OCI-LY3 (cell line): ENCODE data around the gene MRPS23.

ENCODE experiments used
- H2AFZ ChIP-seq: fragments of 200-600, 300-600 bp; shearing (Covaris generic); 2 replicates; pipeline ENCODE4 v1.6.0; 2014; ENCODE audit warnings: antibody characterized with exemption, low read depth, low read length
- H3K27ac ChIP-seq: fragments of 200-600, 300-600 bp; sonication (generic); 2 replicates; pipeline ENCODE4 v1.5.1; 2014; ENCODE audit warnings: mild to moderate bottlenecking, low read length, moderate library complexity, mixed read lengths
- H3K27me3 ChIP-seq: fragments of 200-600, 300-600 bp; sonication (generic); 2 replicates; pipeline ENCODE4 v1.6.1; 2014; ENCODE audit warnings: low read depth, low read length, mixed read lengths
- H3K36me3 ChIP-seq: fragments of 200-600, 300-600 bp; sonication (generic); replicated peaks from 2 replicates; pipeline ENCODE3; 2014; ENCODE audit warnings: low read depth, low read length, mixed read lengths
- H3K4me1 ChIP-seq: fragments of 300-600, 200-600 bp; sonication (generic); 2 replicates; pipeline ENCODE4 v1.6.1; 2014; ENCODE audit warnings: low read length, mixed read lengths
- H3K4me2 ChIP-seq: fragments of 200-600, 300-600 bp; sonication (generic); 2 replicates; pipeline ENCODE4 v1.6.1; 2014; ENCODE audit warnings: low read length, mixed read lengths
- H3K4me3 ChIP-seq: fragments of 300-600, 200-600 bp; sonication (generic); 2 replicates; pipeline ENCODE4 v1.5.1; 2014; ENCODE audit warnings: antibody characterized with exemption, mild to moderate bottlenecking, low read length, moderate library complexity
- H3K79me2 ChIP-seq: fragments of 300-600, 200-600 bp; shearing (Covaris generic); 2 replicates; pipeline ENCODE4 v1.6.1; 2014; ENCODE audit warnings: mild to moderate bottlenecking, low read length, mixed read lengths
- H3K9ac ChIP-seq: fragments of 300-600, 200-600 bp; shearing (Covaris generic); 2 replicates; pipeline ENCODE4 v1.6.0; 2014; ENCODE audit warnings: mild to moderate bottlenecking, low read length, moderate library complexity
- H3K9me3 ChIP-seq: fragments of 200-600, 300-600 bp; shearing (Covaris generic); 2 replicates; pipeline ENCODE4 v1.6.1; 2014; ENCODE audit warnings: low read length, mixed read lengths; ENCODE audit not compliant: insufficient read depth
- H4K20me1 ChIP-seq: fragments of 200-600, 300-600 bp; sonication (generic); 2 replicates; pipeline ENCODE4 v1.6.1; 2016; ENCODE audit warnings: low read length, mixed read lengths; ENCODE audit not compliant: insufficient read depth
- CTCF ChIP-seq: fragments of 200-600, 300-600 bp; sonication (generic); IDR thresholded peaks from 2 replicates; pipeline ENCODE4 v1.5.1; 2014; ENCODE audit warnings: antibody characterized with exemption, low read length, low read depth
- EZH2phosphoT487 ChIP-seq: fragments of 200-600 bp; shearing (Covaris generic); IDR thresholded peaks from 2 replicates; pipeline ENCODE4 v1.6.1; 2018; ENCODE audit warnings: antibody characterized with exemption, mixed run types, low read depth

Gene MRPS23

GRCh38 chr17:57881783-57882351 is 32.0 kb upstream of the MRPS23 start:
- TF ChIP-seq EZH2phosphoT487 (no peak), CTCF (no peak)
- Histone ChIP-seq H3K4me1 (no peaks in the 10 kb centered on the region), H3K4me2 (no peak overlapping the region), H3K79me2 (no peaks in the 10 kb centered on the region), H3K36me3 (no peaks in the 10 kb centered on the region), H3K9me3 (no peaks in the 10 kb centered on the region), H3K4me3 (no peak overlapping the region), H3K27ac (no peak overlapping the region), H3K27me3 (no peaks in the 10 kb centered on the region), H4K20me1 (no peaks in the 10 kb centered on the region), H2AFZ (no peak overlapping the region), H3K9ac (no peak overlapping the region)

- H3K4me1 ChIP-seq = no peaks in the 10 kb centered on the region
- H3K79me2 ChIP-seq = no peaks in the 10 kb centered on the region
- H4K20me1 ChIP-seq = no peaks in the 10 kb centered on the region
- H3K27ac ChIP-seq = no peak overlapping the region
- no peaks in the 10 kb centered on the region for H3K27me3 ChIP-seq
- H3K4me3 ChIP-seq = no peak overlapping the region
- no peaks in the 10 kb centered on the region for H3K9me3 ChIP-seq
- H3K4me2 ChIP-seq = no peak overlapping the region
- TF ChIP-seq CTCF = no peak
- no peak for TF ChIP-seq EZH2phosphoT487
- H3K9ac ChIP-seq = no peak overlapping the region
- H3K36me3 ChIP-seq = no peaks in the 10 kb centered on the region
- H2AFZ ChIP-seq = no peak overlapping the region
Measured at GRCh38 chr17:57881143-57881542, 31.3 kb upstream of the MRPS23 start.

GRCh38 chr17:57880086-57880456 is 30.2 kb upstream of the MRPS23 start:
- peaks cover 4% of the 10 kb centered on the region; the same call in 1 of the 2 replicates for H3K4me1 ChIP-seq
- H4K20me1 ChIP-seq = no peaks in the 10 kb centered on the region
- no peaks in the 10 kb centered on the region for H3K9me3 ChIP-seq
- no peak overlapping the region for H3K9ac ChIP-seq
- no peak overlapping the region for H2AFZ ChIP-seq
- no peak overlapping the region for H3K4me3 ChIP-seq
- H3K4me2 ChIP-seq = no peak overlapping the region
- no peak overlapping the region for H3K27ac ChIP-seq
- TF ChIP-seq CTCF (no peak), EZH2phosphoT487 (no peak)
- H3K36me3 ChIP-seq = no peaks in the 10 kb centered on the region
- H3K79me2 ChIP-seq = no peaks in the 10 kb centered on the region
- H3K27me3 ChIP-seq = no peaks in the 10 kb centered on the region

- Histone ChIP-seq H4K20me1 (no peaks in the 10 kb centered on the region), H3K9ac (no peak overlapping the region), H3K4me2 (no peak overlapping the region), H3K36me3 (no peaks in the 10 kb centered on the region), H2AFZ (no peak overlapping the region), H3K4me3 (no peak overlapping the region), H3K79me2 (no peaks in the 10 kb centered on the region), H3K27ac (no peak overlapping the region), H3K27me3 (no peaks in the 10 kb centered on the region; the same call in 1 of the 2 replicates), H3K4me1 (peaks cover 4% of the 10 kb centered on the region; the same call in 1 of the 2 replicates), H3K9me3 (no peaks in the 10 kb centered on the region)
- TF ChIP-seq CTCF (no peak), EZH2phosphoT487 (no peak)
Measured at GRCh38 chr17:57879437-57880085, 29.7 kb upstream of the MRPS23 start.
